ENCODE results near the gene NDFIP2. TPM values are rescaled to one million over a fixed set of nuclear protein-coding genes. Genes with fewer than 3 reads are reported as not detected.
"Not testable (repeated sequence)": the region's sequence is repeated elsewhere in the genome, so short reads cannot be mapped to it uniquely, and the experiment has no call there.

NDFIP2 gene
- polyA plus RNA-seq, 1 of the 3 experiments (the other 2 are of a cell fraction), result 21.4 TPM

DNA sequence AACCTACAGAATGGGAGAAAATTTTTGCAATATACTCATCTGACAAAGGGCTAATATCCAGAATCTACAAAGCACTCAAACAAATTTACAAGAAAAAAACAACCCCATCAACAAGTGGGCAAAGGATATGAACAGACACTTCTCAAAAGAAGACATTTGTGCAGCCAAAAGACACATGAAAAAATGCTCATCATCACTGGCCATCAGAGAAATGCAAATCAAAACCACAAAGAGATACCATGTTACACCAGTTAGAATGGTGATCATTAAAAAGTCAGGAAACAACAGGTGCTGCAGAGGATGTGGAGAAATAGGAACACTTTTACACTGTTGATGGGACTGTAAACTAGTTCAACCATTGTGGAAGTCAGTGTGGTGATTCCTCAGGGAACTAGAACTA lies 92.9 kb downstream of the NDFIP2 start:
- POLR2A ChIA-PET; H3K36me3 ChIP-seq (replicated peaks in 1 of 2; ENCODE audit: control insufficient read depth in 1 of 2, insufficient read depth in 2 of 2, low read length in 1 of 2); CTCF ChIA-PET; H2AFZ ChIP-seq (ENCODE audit: low read depth); H3K27me3 ChIP-seq (ENCODE audit: insufficient read depth); H3K9ac ChIP-seq; H3F3A ChIP-seq (replicated peaks; ENCODE audit: insufficient read depth); H3K9me3 ChIP-seq; H3K79me2 ChIP-seq (ENCODE audit: insufficient read depth); H3K4me1 ChIP-seq (ENCODE audit: control insufficient read depth in 1 of 2, insufficient read depth in 2 of 2, low read depth in 1 of 2, low read length in 1 of 2); H3K9me2 ChIP-seq; H3K4me3 ChIP-seq (ENCODE audit: low read depth in 2 of 2, low read length in 1 of 2); DNase-seq; H3K27ac ChIP-seq (ENCODE audit: low read depth in 2 of 2, low read length in 1 of 2); H3K4me2 ChIP-seq; H4K20me1 ChIP-seq (ENCODE audit: insufficient read depth): not testable (repeated sequence)

DNA sequence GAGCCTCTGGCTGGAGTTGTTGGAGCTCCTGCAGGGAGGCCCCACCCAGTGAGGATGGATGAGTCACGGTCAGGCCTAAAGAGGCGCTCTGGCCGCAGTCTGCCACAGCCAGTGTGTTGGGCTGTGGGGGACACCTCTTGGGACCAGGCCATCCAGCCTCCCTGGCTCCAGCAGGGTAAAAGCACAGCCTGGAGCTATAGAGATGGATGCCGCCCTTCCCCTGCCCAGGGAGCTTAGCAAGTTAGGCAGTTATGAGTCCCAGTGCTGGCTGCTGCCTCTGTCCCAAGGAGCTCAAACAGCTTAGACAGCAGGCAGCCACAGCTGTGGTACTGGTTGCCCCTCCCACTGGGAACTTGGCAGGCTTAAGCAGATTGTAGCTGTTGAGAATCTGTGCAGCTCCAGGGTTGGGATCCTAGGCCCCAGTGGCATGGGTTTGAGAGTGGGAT lies 100.9 kb downstream of the NDFIP2 start:
- no peaks in the 10 kb centered on the region for H4K20me1 ChIP-seq (ENCODE audit: insufficient read depth)
- no peak overlapping the region for H3K9ac ChIP-seq
- no peaks in the 10 kb centered on the region for H3F3A ChIP-seq (replicated peaks; ENCODE audit: insufficient read depth)
- WGBS (ENCODE audit: low lambda C conversion rate), result no CpG with 5 or more reads among the region's 4 CpGs
- H3K4me2 ChIP-seq, result no peak overlapping the region
- H3K27ac ChIP-seq (ENCODE audit: low read depth in 2 of 2, low read length in 1 of 2), result no peak overlapping the region
- DNase-seq, result no peak
- H3K27me3 ChIP-seq (ENCODE audit: insufficient read depth), result no peaks in the 10 kb centered on the region
- TF ChIP-seq USF2 (IDR thresholded peaks at IDR 0.05; ENCODE audit: borderline replicate concordance, low read depth, low read length), result no peak
- TF ChIP-seq NFIC (IDR thresholded peaks at IDR 0.05; ENCODE audit: borderline replicate concordance), result no peak
- no peak for TF ChIP-seq FOSL2 (IDR thresholded peaks at IDR 0.05; ENCODE audit: borderline replicate concordance, low read depth)
- TF ChIP-seq TEAD4 (IDR thresholded peaks at IDR 0.05; ENCODE audit: borderline replicate concordance, insufficient read depth), result no peak
- TF ChIP-seq CTCF (IDR thresholded peaks at IDR 0.05), result no peak
- no peak for TF ChIP-seq RCOR1 (IDR thresholded peaks at IDR 0.05; ENCODE audit: low read length)
- TF ChIP-seq MXI1 (IDR thresholded peaks at IDR 0.05; ENCODE audit: low read depth, low read length), result no peak
- no peak for TF ChIP-seq MEF2A (IDR thresholded peaks at IDR 0.05; ENCODE audit: borderline replicate concordance, low read depth)
- no peak for TF ChIP-seq ELF1 (IDR thresholded peaks at IDR 0.05)
- TF ChIP-seq, protein P1, sequence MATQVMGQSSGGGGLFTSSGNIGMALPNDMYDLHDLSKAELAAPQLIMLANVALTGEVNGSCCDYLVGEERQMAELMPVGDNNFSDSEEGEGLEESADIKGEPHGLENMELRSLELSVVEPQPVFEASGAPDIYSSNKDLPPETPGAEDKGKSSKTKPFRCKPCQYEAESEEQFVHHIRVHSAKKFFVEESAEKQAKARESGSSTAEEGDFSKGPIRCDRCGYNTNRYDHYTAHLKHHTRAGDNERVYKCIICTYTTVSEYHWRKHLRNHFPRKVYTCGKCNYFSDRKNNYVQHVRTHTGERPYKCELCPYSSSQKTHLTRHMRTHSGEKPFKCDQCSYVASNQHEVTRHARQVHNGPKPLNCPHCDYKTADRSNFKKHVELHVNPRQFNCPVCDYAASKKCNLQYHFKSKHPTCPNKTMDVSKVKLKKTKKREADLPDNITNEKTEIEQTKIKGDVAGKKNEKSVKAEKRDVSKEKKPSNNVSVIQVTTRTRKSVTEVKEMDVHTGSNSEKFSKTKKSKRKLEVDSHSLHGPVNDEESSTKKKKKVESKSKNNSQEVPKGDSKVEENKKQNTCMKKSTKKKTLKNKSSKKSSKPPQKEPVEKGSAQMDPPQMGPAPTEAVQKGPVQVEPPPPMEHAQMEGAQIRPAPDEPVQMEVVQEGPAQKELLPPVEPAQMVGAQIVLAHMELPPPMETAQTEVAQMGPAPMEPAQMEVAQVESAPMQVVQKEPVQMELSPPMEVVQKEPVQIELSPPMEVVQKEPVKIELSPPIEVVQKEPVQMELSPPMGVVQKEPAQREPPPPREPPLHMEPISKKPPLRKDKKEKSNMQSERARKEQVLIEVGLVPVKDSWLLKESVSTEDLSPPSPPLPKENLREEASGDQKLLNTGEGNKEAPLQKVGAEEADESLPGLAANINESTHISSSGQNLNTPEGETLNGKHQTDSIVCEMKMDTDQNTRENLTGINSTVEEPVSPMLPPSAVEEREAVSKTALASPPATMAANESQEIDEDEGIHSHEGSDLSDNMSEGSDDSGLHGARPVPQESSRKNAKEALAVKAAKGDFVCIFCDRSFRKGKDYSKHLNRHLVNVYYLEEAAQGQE (IDR thresholded peaks at IDR 0.05; ENCODE audit: low read depth, low read length), result no peak
- TF ChIP-seq, protein P2, sequence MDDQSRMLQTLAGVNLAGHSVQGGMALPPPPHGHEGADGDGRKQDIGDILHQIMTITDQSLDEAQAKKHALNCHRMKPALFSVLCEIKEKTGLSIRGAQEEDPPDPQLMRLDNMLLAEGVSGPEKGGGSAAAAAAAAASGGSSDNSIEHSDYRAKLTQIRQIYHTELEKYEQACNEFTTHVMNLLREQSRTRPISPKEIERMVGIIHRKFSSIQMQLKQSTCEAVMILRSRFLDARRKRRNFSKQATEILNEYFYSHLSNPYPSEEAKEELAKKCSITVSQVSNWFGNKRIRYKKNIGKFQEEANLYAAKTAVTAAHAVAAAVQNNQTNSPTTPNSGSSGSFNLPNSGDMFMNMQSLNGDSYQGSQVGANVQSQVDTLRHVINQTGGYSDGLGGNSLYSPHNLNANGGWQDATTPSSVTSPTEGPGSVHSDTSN (IDR thresholded peaks at IDR 0.05), result no peak
- TF ChIP-seq TAF1 (IDR thresholded peaks at IDR 0.05; ENCODE audit: borderline replicate concordance, low read depth, low read length), result no peak
- no peaks in the 10 kb centered on the region for H3K79me2 ChIP-seq (ENCODE audit: insufficient read depth)
- ChIA-PET CTCF (no interaction called here), POLR2A (interaction anchor here (0.6 kb wide), 1 partner anchor 268 kb away, joined by 3 read pairs; no protein-coding TSS in a partner anchor)
- no peaks in the 10 kb centered on the region for H3K36me3 ChIP-seq (replicated peaks in 1 of 2; ENCODE audit: control insufficient read depth in 1 of 2, insufficient read depth in 2 of 2, low read length in 1 of 2)
- H2AFZ ChIP-seq (ENCODE audit: low read depth), result no peak overlapping the region
- no peaks in the 10 kb centered on the region for H3K9me3 ChIP-seq
- H3K4me3 ChIP-seq (ENCODE audit: low read depth in 2 of 2, low read length in 1 of 2), result no peak overlapping the region
- H3K9me2 ChIP-seq, result no peaks in the 10 kb centered on the region
- peaks cover 0 to 8% of the 10 kb centered on the region in 2 experiments; a peak in 1 of 4 replicates for H3K4me1 ChIP-seq (ENCODE audit: control insufficient read depth in 1 of 2, insufficient read depth in 2 of 2, low read depth in 1 of 2, low read length in 1 of 2)
